GM21737 (cell line): ENCODE results near the gene SLC16A7.
"Not testable (repeated sequence)": the region's sequence is repeated elsewhere in the genome, so short reads cannot be mapped to it uniquely, and the experiment has no call there.

ENCODE experiments used
- ATAC-seq: cut with Tn5 transposase; IDR thresholded peaks from one replicate; pipeline ENCODE4 v1.9.1; 2021; ENCODE audit warnings: mild to moderate bottlenecking, moderate library complexity; ENCODE audit not compliant: unreplicated experiment

The SLC16A7 gene, protein sequence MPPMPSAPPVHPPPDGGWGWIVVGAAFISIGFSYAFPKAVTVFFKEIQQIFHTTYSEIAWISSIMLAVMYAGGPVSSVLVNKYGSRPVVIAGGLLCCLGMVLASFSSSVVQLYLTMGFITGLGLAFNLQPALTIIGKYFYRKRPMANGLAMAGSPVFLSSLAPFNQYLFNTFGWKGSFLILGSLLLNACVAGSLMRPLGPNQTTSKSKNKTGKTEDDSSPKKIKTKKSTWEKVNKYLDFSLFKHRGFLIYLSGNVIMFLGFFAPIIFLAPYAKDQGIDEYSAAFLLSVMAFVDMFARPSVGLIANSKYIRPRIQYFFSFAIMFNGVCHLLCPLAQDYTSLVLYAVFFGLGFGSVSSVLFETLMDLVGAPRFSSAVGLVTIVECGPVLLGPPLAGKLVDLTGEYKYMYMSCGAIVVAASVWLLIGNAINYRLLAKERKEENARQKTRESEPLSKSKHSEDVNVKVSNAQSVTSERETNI

GRCh38 chr12:59595883-59596540 lies at the start of gene SLC16A7:
TSS of gene SLC16A7 (plus strand) at chr12:59596029. CDS start at chr12:59704802, 108,773 bp downstream.
- peak; percentile 58 for ATAC-seq

GRCh38 chr12:59548930-59549329 lies 46.9 kb upstream of the SLC16A7 start:
- ATAC-seq: no peak

- ATAC-seq: no peak
These were observed 36.1 kb upstream of the SLC16A7 start for GRCh38 chr12:59559696-59560095.

- no peak for ATAC-seq
These were observed 25.7 kb upstream of the SLC16A7 start for GRCh38 chr12:59570145-59570544.

- ATAC-seq: no peak
These were observed 21.4 kb upstream of the SLC16A7 start for GRCh38 chr12:59574406-59574805.

- no peak for ATAC-seq
These were observed 20.0 kb upstream of the SLC16A7 start for GRCh38 chr12:59575826-59576225.

GRCh38 chr12:59578254-59578653 lies 17.6 kb upstream of the SLC16A7 start:
- no peak for ATAC-seq

GRCh38 chr12:59579631-59580030 lies 16.2 kb upstream of the SLC16A7 start:
- ATAC-seq: no peak

GRCh38 chr12:59580050-59580449 lies 15.8 kb upstream of the SLC16A7 start:
- ATAC-seq: no peak

DNA sequence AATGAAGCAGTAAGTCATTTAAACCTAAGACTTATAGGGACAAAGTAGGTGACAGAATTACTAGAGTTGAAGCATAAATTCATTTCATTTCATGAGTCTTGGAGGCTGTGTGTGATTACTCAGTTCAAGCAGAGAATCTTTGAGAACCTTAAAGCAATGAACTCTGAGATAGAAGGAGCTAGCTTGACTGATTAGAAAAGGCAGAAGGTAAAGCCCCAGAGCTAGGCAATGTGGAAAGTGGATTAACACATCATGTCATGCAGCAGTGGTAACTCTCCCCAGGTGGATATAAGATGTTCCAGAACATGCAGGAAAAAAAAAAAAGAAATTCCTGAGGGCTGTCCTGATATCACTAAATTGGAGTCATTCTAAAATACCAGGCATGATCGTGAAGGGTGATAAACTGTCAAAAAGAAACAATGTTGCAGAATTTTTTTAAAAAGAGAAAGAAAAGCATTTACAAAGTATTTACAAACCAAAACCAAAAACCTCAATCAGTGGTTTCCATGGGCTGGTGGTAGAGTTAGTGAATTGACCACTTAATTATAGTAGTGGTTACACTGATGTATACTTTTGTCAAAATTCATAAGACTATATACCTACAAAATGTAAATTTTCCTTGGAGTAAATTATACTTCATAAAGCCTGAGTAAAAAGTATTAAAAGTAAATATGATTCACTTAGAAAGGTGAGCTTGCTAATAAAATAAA lies 12.7 kb upstream of the SLC16A7 start:
- ATAC-seq: no peak

- ATAC-seq: no peak
These were observed 8.1 kb upstream of the SLC16A7 start for GRCh38 chr12:59587710-59588109.

GRCh38 chr12:59593761-59594160 lies 2.1 kb upstream of the SLC16A7 start:
- no peak for ATAC-seq

DNA sequence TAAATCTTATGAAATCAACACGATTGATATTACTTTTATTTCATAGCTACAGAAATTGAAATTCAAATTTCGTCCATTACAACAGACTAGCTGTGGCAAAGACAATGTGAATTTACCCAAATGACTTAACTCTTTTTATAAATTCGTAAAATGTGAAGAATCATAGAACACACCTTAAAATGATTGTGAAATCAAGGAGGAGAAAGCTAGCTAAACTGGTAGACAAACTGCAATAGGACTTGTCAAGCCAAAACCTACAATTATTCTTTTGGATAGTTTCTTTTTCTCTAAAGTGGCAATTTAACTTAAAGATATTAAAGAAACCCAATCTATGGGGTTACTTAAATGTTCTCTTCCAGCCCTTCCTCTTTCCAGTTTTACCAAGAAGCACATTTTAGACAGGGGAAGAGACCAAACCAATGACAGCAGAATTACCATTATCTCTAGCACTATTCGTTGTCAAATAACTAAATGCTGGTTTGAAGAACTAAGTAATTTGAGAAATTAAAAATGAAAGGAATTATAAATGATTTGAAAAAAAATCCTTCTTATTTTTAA lies 807 bp upstream of the SLC16A7 start:
- ATAC-seq: no peak

DNA sequence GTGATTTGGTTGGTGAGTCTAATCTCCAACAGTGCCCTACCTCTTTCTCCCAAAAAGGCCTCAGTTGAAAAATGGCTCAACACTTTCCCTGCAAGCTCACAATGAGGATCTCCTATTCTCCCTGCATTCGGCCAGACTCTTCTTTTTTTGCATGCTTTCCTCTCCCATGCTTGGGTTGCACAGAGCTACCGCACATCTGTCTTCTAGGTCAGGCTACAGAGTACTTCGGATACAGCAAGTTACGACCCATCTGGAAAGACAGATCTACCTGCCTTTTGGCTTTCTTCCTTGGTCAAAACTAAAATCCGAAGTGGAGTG lies 305 bp upstream of the SLC16A7 start:
- no peak for ATAC-seq

GRCh38 chr12:59597385-59597781 lies 1.6 kb downstream of the SLC16A7 start:
- ATAC-seq: peak; percentile 46

- ATAC-seq: no peak
These were observed 4.3 kb downstream of the SLC16A7 start for GRCh38 chr12:59600171-59600570.

- ATAC-seq: no peak
These were observed 7.9 kb downstream of the SLC16A7 start for GRCh38 chr12:59603754-59604153.

- not testable (repeated sequence) for ATAC-seq
These were observed 17.1 kb downstream of the SLC16A7 start for GRCh38 chr12:59612823-59613434.

DNA sequence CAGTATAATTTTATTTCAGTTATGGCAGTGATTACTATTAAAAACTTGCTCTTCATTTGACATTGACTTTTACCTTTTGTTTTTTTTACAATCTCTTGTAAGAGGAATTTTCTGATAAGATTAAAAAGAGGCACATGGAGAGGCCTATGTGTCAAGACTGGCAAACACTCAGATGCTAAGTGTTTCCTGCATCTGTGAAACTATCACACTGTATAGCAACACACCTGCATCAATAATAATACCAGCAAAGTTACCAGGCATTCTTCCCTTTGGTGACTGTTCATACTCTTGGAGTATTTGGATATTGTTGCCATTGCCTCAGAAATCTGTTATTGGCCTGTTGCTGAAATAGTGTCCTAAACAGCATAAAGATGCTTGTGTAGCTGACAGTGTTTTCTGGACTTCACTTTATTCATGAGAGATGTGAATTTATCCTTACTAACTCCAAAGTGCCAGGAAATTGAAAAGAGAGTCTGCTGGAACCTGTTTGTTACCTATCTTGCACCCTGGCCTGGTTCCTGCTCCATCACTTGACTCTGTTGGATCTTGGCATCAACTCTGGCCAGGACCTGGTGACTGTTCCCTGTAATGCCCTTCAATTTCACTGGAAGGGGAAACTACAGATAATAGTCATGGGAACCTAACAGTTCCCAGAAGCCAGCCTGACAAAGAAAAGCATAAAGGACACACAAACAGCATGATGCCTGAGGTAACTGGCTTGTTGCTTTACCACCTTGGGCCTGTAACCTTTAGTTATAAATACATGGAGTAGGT lies 19.8 kb downstream of the SLC16A7 start:
- ATAC-seq: no peak
